HCEC 1CT (cell line): Measurements from ENCODE around the gene IBA57.

Source experiments
- DNase-seq: peaks from one replicate; pipeline ENCODE4 v3.0.0-alpha.2; 2017

IBA57 gene

DNA sequence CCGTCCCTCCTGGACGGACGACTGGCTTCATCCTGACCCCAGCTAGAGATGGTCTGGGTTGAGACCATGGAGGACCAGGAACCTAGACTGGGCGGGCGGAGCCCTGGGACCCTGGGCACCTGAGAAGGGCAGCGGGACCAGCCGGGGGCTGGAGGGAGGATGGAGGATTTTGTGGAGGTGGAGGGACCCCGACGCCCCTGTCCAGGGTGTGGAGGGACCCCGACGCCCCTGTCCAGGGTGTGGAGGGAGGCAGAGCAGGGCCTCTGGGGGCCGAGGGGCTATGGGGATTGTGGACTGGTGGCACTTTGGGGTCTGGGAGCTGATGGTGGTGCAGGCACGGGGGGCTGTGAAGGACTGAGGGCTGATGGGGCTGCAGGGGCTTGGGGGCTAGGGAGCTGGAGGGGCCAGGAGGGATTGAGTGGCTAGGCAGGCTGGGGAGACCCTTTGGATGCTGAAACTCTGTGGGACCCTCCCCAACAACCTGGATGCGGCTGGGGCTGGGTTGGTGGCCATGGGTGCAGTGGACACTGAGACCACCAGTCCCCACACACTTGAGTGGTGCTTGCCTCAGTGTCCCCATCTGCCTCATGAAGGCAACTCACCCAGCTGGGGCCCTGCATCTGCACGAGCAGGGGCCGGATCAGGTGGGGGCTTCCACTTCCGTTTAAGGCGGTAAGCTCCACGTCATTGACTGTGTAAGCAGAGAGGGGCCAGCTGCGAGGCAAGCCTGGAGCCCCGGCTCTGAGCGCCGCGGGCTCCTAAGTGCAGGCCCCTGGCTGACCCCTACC is 8.5 kb upstream of the IBA57 start:
- no peak for DNase-seq

DNA sequence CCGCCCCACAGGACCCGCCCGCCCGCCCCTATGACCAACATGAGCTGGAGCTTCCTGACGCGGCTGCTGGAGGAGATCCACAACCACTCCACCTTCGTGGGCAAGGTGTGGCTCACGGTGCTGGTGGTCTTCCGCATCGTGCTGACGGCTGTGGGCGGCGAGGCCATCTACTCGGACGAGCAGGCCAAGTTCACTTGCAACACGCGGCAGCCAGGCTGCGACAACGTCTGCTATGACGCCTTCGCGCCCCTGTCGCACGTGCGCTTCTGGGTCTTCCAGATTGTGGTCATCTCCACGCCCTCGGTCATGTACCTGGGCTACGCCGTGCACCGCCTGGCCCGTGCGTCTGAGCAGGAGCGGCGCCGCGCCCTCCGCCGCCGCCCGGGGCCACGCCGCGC is 7.9 kb upstream of the IBA57 start:
- no peak for DNase-seq

DNA sequence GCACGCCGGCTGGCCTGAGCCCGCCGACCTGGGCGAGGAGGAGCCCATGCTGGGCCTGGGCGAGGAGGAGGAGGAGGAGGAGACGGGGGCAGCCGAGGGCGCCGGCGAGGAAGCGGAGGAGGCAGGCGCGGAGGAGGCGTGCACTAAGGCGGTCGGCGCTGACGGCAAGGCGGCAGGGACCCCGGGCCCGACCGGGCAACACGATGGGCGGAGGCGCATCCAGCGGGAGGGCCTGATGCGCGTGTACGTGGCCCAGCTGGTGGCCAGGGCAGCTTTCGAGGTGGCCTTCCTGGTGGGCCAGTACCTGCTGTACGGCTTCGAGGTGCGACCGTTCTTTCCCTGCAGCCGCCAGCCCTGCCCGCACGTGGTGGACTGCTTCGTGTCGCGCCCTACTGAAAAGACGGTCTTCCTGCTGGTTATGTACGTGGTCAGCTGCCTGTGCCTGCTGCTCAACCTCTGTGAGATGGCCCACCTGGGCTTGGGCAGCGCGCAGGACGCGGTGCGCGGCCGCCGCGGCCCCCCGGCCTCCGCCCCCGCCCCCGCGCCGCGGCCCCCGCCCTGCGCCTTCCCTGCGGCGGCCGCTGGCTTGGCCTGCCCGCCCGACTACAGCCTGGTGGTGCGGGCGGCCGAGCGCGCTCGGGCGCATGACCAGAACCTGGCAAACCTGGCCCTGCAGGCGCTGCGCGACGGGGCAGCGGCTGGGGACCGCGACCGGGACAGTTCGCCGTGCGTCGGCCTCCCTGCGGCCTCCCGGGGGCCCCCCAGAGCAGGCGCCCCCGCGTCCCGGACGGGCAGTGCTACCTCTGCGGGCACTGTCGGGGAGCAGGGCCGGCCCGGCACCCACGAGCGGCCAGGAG is 7.2 kb upstream of the IBA57 start:
- DNase-seq = no peak

DNA sequence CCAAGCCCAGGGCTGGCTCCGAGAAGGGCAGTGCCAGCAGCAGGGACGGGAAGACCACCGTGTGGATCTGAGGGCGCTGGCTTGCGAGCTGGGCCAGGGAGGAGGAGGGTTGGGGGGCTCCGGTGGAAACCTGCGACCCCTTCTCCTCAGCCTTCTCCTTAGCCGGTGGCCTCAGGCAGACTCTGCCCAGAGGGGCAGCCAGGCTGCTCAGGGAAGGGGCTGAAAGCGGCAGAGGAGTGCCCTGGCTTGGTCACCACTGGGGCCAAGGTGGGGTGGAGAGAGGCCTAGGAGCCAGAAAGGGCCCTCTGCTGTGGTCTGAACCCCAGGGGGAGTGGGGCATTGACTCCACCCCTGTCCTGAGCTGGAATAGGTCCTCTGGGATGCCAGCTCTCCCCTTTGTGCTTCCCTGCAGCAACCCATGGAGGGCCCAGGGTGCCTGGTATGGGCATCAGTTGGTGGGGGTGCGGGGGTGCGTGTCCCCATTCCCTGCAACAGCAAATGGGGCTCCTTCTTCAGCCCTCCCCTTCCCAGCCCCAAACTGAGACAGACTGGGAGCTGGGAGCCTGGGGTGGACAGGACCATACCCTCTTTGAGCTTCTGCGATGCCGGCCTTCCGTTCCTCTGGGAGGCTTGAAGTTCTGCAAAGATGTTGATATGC is 6.5 kb upstream of the IBA57 start:
- no peak for DNase-seq

DNA sequence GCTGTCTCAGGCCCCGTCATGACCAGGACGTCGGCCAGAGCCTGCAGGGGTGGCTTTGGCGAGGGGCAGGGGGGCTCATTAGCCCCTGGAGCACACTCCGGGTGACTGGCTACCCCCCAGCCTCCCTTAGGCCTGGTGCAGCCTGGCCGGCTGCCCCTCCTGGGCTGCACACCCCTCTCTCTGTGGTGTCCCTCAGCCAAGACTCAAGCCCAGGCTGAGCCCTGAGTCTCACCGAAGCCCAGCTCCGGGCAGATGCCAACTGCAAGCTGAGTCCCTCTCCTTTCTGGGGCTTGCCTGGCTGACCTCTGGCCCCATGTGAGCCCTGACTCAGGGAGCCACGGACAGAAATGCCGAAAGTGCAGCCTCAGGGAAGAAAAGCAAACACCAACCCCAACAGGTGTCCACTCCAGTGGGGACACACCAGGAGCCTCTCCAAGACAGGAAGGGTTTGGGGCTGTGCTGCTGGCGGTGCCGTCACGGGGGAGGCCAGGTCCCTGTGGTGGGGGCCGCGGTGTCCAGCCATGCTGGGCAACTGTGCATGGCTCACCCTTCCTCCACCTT is 5.3 kb upstream of the IBA57 start:
- DNase-seq = no peak

DNA sequence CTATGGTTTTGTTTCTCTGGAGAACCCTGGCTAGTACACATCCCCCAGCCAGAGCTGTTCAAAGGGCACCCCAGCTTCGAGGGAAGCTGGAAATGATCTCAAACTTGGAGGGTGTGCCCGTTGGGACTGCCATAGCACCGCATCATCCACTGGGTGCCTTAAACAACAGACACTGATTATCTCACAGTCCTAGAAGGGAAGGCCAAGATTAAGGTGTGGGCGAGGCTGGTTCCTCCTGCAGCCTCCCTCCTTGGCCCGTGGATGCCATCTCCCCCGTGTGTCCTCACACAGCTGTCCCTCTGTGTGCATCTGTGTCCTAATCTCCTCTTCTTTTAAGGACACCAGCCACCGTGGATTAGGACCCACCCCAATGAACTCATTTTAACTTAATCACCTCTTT is 4.2 kb upstream of the IBA57 start:
- DNase-seq = no peak

DNA sequence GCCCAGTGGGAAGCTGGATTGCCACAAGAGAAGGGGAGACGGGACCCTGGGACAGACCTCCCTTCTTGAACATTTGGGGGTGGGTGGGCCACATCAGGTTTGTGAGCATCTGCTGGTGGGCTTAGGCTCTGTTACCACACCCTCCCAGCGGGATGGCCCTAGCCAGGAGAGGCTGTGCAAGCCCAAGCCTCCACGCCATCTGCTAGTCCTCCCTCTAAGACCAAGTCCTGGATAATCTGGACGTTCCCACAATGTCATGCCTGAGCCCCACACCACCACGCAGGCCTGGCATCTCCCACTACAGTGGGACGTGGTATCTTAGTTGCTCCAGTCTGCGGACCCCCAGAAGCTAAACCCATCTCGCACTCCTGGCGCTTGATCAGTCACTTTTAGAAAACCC is 3.7 kb upstream of the IBA57 start:
- DNase-seq = no peak

DNA sequence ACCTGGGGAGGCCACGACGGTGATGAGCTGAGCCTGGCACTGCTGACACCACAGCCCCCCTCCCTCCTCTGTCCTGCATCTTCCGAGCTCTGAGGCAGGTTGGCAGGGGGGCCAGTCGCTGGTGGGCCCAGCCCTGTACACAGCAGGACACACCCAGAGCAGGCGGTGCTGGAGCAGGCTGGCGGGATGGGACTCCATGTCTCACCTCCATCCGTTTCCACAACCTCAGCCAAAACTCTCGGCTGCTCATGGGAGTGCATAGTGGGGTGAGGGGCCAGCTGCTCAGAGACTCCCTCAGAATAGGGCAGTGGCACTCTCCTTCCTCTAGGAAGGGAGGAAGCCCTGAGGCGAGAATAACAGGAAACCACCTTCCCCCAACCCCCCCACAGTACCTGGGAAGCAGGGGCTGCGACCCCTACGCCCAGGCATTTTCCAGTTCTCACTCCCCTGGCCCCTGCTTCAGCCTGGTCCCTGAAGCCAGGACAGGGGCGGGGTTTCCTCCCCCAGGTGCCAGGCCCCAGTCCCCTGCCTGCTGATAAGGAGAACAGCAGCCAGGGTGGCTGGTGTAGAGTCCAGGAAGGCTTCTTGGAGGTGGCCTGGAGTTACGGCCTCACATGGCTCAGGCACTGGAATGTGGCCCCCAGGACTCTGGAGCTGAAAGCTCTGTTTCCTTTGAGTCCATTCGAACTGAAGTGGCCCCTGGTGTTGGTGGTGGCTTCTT is 3.2 kb upstream of the IBA57 start:
- DNase-seq = no peak

DNA sequence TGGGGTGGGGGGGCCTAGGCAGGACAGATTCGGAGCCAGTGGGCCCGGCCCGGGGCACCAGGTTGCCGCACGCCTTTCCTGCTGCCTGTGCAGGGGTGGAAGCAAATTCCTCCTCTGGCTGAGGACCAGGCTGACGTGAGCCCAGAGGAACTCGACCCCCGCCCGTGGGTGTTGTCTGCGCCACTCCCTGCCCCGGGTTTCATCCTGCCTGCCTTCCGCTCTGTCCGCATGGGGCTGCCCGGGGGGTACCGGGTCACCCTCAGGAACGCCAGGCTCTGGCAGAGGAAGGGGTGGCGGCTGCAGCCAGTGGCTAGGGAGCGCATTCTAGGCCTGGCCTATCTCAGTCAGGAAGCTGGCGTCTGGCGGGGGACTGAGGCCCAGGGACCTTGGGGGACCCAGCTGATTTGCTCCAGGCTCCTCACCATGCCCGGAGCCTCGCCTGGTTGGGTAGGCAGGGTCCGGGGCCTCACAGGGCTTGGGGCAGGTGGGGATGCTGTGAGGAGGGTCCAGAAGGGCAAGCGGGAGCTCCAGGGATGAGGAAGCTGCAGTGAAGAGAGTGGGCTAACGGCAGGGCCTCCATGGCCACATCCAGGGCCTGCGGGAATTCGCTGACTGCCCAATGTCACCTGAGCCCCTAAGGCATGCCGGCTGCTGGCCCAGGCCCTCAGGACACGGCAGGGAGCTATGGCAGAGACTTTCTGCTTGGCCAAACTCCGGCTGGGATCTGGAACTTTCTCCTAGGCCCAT is 2.4 kb upstream of the IBA57 start:
- no peak for DNase-seq

DNA sequence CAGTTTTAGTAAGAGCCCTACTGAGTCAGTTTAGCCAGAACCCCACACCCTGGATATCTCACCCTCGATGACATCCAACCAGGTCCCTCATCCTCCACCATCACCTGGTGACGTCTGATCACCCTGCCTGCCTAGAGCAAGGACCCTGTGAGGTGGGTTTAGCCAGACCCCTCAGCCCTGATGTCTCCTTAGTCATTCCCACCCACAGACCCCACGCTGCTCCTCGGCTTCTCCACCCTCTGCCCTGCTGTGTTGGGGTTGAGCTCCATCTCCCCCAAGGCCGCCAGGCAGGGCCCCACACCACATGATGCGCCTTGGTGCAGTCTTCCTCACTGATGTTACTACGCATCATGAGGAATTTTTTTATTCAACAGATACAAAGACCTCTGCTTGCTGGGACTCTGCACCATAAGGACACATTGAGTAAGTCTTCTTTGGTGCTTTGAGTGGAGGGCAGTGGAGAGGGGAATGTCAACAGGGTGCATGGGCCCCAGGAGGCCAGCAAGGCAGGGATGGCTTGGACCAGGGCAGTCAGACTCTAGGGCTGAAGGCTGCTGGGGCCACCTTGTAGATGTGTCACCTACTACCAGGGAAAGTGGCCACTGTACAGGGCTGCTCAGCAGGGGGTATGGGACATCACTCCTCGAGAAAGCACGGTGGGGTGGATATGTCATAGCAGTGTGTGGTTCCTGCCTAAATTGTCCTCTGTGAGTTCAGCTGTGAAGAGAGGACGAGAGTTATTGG is 1.7 kb upstream of the IBA57 start:
- DNase-seq = no peak

DNA sequence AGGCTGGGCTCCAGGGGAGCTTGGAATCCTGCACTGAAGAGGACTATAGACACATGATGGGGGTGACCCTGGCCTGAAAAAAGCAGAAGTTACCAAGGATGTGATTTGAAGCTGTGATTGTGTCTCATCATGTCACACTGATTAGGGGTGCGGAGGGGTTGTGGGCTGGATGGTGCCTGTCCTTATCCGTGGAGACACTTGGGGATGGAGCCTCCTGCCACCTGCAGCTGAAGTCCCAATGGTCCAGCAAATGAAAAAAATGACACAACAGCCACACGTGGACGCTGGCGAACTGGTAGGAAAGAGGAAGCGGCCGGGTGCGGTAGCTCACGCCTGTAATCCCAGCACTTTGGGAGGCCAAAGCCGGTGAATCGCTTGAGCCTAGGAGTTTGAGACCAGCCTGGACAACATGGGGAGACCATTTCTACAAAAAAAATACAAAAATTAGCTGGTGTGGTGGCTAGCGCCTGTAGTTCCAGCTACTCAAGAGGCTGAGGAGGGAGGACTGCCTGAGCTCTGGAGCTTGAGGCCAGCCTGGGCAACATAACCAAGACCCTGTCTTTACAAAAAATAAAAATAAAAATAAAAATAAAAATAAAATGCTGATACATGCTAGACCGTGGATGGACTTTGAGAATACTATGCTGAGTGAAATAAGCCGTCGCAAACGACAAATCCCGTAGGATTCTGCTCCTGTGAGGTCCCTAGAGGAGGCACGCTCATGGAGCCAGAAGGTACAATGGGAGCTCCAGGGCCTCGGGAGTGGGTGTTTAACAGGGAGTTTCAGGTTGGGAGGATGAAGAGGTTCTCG is 838 bp upstream of the IBA57 start:
- DNase-seq = no peak

DNA sequence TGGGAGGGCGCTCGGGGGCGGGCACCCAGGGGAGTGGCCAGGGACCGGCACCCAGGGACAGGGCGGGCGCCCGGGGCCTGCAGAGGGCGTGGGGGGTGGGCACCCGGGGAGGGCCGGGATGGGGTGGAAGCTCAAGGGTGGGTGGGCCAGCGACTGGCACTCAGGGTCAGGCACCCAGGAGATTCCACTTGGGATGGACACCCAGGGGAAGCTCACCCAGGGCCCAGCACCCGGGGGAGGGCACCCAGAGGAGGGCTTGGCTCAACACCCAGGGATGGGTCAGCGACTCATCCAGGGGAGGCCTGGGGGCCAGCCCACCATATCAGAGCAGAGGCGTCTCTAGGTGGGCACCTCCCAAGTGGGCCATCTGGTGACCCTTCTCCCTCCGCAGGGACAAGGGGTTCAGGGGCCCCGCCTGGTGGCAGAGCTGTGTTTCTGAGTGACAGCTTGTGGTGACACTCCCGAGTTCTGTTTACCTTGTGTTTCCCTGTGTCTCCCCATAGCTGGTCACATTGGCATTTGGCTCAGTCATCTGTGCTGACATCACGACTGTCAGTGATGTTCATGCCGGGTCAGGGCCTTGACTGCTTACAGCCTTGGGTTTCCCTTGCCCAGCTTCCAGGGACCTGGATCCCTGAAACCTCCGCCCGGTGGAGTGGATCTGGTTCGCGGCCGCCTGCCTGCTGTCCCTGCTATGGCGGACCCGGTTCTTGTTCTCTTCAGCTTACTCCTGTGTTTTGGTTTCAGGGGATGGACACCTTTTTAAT is 749 bp downstream of the IBA57 start:
- DNase-seq = peak; percentile 44

DNA sequence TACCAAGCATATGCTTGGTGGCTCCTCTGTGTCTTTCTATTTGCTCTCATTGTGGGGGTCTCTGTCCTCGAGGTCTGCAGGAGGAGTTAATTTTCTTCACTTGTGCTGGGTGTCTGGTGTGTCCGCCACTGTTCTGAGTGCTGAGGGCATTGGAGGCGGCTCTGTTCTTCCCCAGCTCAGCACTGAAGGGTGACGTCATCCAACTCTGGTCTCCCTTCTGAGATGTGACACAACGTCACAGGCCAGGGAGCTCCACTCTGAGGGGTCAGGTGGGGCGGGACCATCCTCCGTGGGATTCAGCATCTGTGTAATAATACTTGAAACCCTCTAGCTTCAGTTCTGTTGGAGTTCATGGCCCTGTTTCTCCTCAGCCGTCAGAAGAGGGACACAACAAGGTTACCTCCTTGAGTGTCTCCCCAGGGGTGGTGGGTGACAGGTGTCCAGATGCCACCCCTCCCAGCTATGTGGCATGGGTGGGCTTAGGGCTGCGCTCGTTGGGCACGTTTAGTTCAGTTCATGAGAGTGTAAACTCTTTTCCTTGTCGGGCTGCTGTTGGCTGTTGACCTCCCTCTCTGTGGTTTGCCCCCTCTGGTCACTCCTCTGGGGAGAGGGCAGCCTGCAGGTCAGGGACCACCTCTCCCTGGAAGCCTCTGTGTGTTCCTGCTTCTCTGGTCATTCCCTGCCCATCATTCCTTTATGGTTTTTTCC is 3.1 kb downstream of the IBA57 start:
- DNase-seq = no peak

DNA sequence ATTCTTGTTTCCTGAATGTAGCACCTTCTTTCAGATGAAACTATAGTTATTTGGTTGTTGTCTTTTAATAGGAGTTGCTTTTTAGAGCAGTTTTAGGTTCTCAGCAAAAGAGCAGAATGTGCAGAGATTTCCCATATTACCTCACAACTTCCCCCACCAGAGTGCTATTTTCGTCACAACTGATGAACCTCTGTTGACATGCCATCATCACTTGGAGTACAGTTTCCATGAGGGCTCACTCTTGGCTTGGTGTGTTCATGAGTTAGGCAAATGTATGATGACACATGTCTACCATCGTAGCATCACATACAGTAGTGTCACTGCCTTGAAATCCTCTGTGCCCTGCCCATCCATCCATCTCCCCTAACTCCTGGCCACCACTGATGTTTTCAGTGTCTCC is 3.7 kb downstream of the IBA57 start:
- no peak for DNase-seq

DNA sequence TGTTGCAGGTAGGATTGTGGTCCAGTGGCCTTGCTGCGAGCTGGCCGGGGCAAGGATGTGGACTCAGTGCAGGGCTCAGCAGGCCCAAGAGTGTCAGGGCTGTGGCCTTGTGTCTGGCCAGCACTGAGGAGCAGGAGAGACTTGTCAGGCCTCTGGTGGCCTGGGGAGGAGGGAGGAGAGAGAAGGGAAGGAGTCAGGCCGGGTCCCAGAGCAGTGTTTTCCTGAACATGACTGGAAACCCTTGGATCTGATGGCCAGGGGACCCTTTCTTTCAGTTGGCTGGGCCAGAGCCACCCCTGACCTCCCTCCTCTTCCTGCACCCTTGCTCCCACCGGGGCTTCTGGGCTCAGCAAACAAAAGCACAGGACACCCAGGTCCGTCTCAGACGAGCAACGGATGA is 5.1 kb downstream of the IBA57 start:
- no peak for DNase-seq

DNA sequence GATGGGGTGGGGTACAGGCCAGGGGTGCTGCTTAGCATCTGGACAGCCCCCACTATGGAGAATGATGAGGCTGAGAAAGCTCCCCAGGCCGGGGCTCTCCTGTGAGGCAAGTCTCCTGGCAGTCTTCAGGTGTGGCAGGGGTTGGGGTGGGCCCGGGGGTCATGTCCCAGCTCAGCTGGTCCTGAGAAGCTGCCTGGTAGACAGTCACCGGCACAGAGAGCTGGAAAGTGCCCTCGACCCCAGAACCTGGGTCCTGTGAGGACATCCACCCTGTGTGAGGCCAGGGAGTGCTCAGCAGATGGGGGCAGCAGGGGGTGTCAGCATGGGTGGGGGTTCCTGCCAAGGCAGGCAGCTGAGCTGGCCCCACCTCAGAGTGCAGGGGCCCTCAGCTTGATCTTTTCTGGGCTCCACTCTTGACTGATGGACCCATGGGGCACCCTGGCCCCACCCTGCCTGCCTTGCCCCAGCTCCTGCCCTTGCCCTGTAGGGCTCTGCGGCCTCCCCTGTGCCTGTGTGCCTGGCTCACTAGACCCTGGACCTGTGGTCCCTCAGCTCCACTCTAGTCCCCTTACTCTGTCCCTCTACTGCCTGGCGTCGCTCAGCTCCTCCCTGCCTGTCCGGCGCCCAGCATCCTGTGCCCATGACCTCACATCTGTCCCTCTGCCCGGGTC is 5.8 kb downstream of the IBA57 start:
- DNase-seq = no peak

DNA sequence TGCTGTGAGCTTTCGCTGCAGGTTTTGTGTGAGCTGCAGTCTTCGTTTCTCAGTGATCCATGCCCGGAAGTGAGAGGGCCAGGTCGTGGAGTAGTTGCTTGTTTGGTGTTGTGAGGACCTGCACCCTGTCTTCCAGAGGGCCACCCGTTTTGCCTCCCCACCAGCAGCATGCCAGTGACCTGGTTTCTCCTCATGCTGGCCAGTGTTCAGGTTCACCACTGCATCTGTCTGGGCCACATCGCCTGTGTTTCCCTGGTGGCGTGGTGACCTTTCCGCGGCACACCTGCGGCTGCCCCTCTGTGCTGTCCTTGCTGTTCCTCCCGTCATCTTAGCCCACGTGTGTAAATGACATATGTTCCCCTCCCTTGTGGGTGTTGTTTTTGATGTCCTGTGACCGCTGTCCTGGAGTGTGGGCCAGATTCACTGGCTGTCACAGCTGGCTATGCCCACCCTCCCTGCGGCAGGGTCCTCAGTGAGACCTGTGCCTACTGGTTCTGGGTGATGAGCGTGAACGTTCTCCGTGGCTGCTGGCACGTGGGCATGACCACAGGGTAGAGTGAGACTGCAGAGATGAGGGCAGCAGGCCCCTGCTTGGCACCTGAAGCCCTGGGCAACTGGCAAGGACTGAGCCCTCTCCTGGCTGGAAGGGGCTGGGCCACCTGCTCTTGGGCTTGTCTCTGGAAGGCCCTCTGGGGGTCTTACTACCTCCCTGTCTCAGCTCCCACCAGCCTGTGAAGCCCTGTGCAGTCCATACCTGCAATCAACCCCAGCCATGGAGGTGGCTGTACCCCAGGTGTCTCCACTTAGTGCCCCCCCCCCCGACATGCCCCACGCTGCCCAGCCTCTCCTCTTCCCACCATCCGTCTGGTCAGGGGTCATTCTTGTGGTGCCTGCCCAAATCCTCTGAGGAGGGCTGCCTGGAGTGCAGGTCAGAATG is 7.3 kb downstream of the IBA57 start:
- DNase-seq = no peak
